Stimulated activated CD8-positive, alpha-beta memory T cell treated with anti-CD3 and anti-CD28 coated beads, Interleukin-7, amount 100 ng/mL, for 4 hours (primary cell): ENCODE data around the gene POLR3B.

Source experiments
- DNase-seq, 2 donors: peaks; one replicate each; pipeline ENCODE4 v3.0.0-alpha.2; 2020; ENCODE audit warnings: low read depth in 2 of 2

POLR3B gene

DNA sequence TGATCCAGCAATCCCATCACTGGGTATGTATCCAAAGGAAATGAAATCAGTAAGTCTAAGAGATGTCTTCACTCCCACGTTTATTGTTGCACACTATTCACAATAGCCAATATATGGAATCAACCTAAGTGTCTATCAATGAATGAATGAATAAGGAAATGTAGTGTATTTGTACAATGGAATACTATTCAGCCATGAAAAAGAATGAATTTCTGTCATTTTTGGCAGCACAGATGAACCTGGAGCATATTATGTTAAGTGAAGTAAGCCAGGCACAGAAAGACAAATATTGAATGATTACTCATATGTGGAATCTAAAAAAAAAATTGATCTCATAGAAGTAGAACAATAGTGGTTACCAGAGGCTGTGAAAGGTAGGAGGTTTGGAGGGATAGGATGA is 194.7 kb downstream of the POLR3B start:
- DNase-seq, result no peak
